A549 (cell line): ENCODE results near the gene TGFBR3. TPM values are rescaled to one million over a fixed set of nuclear protein-coding genes. Genes with fewer than 3 reads are reported as not detected.

Experiments
- ATAC-seq, 2 experiments: fragments of 200-7000 bp in 1 of 2; fragments of >200 bp in 1 of 2; cut with Nextera tagmentation in 1 of 2; cut with Tn5 transposase in 1 of 2; 3 replicates each; pipeline versions ENCODE4 v1.8.0 to v1.9.1; 2018 to 2020; ENCODE audit warnings: mild to moderate bottlenecking in 1 of 2, moderate library complexity in 1 of 2
- CTCF ChIA-PET: fragments of 300-600 bp; sonication (Branson Sonifier 250); formaldehyde crosslinking; extraction: SDS; loops from one replicate; lab custom pipeline; 2021; ENCODE audit warnings: antibody characterized with exemption, inconsistent platforms; lab: Yijun Ruan, JAX
- POLR2A ChIA-PET: fragments of 350-600 bp; formaldehyde crosslinking; extraction: SDS; loops from one replicate; lab custom pipeline; 2021; ENCODE audit warnings: antibody characterized with exemption, inconsistent platforms; lab: Yijun Ruan, JAX
- DNase-seq, 2 experiments: peaks; one replicate each; pipeline versions ENCODE4 v3.0.0 to v3.0.0-alpha.2; 2011 to 2016; ENCODE audit warnings: low read depth in 1 of 2, low spot score in 1 of 2
- FAIRE-seq: peaks from 2 replicates; lab custom pipeline; 2011; peaks lifted over from hg19 to GRCh38; lab: Jason Lieb, UNC
- H3K27ac ChIP-seq, 2 experiments: fragments of >200 bp; sonication (Bioruptor Twin); formaldehyde crosslinking; 3 replicates each; pipeline ENCODE4 v1.5.1; 2016 to 2017
- H3K4me1 ChIP-seq: fragments of >200 bp; sonication (Bioruptor Twin); formaldehyde crosslinking; 3 replicates; pipeline ENCODE4 v1.6.1; 2016
- H3K4me2 ChIP-seq: fragments of >200 bp; sonication (Bioruptor Twin); formaldehyde crosslinking; 3 replicates; pipeline ENCODE4 v1.6.1; 2016
- H3K4me3 ChIP-seq: fragments of >200 bp; sonication (Bioruptor Twin); formaldehyde crosslinking; 3 replicates; pipeline ENCODE4 v1.5.1; 2016
- H3K9me3 ChIP-seq: fragments of >200 bp; sonication (Bioruptor Twin); formaldehyde crosslinking; 3 replicates; pipeline ENCODE4 v1.6.1; 2016
- ATOH8 ChIP-seq: fragments of 250-450 bp; sonication (Bioruptor Pico); IDR thresholded peaks from 2 replicates; pipeline ENCODE4 v1.5.0; 2020; ENCODE audit warnings: low read depth, mild to moderate bottlenecking, moderate library complexity
- BHLHE40 ChIP-seq: IDR thresholded peaks from 2 replicates; pipeline ENCODE4 v1.6.1; 2012; ENCODE audit warnings: low read depth, low read length, inconsistent platforms
- E2F6 ChIP-seq: IDR thresholded peaks from 2 replicates; pipeline ENCODE4 v1.6.1; 2012; ENCODE audit warnings: low read depth, borderline replicate concordance
- EHF ChIP-seq: fragments of 250-450 bp; sonication (Bioruptor Pico); IDR thresholded peaks from 2 replicates; pipeline ENCODE4 v1.5.0; 2020; ENCODE audit warnings: mild to moderate bottlenecking
- ELK1 ChIP-seq: fragments of 150-350 bp; IDR thresholded peaks from 2 replicates; pipeline ENCODE4 v1.6.1; 2014; ENCODE audit warnings: low read depth, mild to moderate bottlenecking, low read length
- ESRRA ChIP-seq: fragments of 150-350 bp; IDR thresholded peaks from 2 replicates; pipeline ENCODE4 v1.6.1; 2014; ENCODE audit warnings: mild to moderate bottlenecking, low read length, borderline replicate concordance
- FOSB ChIP-seq: fragments of 250-450 bp; sonication (Bioruptor Pico); IDR thresholded peaks from 2 replicates; pipeline ENCODE4 v1.5.0; 2020; ENCODE audit warnings: mild to moderate bottlenecking, moderate library complexity
- FOSL2 ChIP-seq, 2 experiments: fragments of 450-650 bp in 1 of 2; fragments of >200 bp in 1 of 2; sonication (Bioruptor Twin) in 1 of 2; formaldehyde crosslinking; IDR thresholded peaks; 2 replicates each; pipeline versions ENCODE4 v1.5.0 to v1.6.1; 2016 to 2020; ENCODE audit warnings: mild to moderate bottlenecking in 1 of 2, moderate library complexity in 1 of 2
- FOXS1 ChIP-seq: fragments of 250-450 bp; sonication (Bioruptor Pico); IDR thresholded peaks from 2 replicates; pipeline ENCODE4 v1.5.0; 2020; ENCODE audit warnings: mild to moderate bottlenecking, moderate library complexity
- HDAC2 ChIP-seq: fragments of 200-600 bp; sonication (generic); IDR thresholded peaks from 2 replicates; pipeline ENCODE4 v1.6.1; 2016
- HES2 ChIP-seq: fragments of >200 bp; sonication (Bioruptor Twin); formaldehyde crosslinking; IDR thresholded peaks from 2 replicates; pipeline ENCODE4 v1.6.1; 2016
- JUNB ChIP-seq: fragments of >200 bp; sonication (Bioruptor Twin); formaldehyde crosslinking; IDR thresholded peaks from 2 replicates; pipeline ENCODE4 v1.6.1; 2016
- MAX ChIP-seq: IDR thresholded peaks from 2 replicates; pipeline ENCODE4 v1.6.1; 2012
- NPAS2 ChIP-seq: fragments of 250-450 bp; sonication (Bioruptor Pico); IDR thresholded peaks from 2 replicates; pipeline ENCODE4 v1.8.0; 2022; ENCODE audit warnings: mild to moderate bottlenecking, moderate library complexity, borderline replicate concordance
- PHF8 ChIP-seq: fragments of 200-600 bp; sonication (generic); IDR thresholded peaks from 2 replicates; pipeline ENCODE4 v1.6.1; 2016; ENCODE audit warnings: low read depth, mild to moderate bottlenecking, antibody characterized with exemption, moderate library complexity, borderline replicate concordance
- POLR2A ChIP-seq: IDR thresholded peaks from 2 replicates; pipeline ENCODE4 v1.6.1; 2012; ENCODE audit warnings: mild to moderate bottlenecking, low read length
- POLR2AphosphoS2 ChIP-seq: conservative IDR thresholded peaks from 2 replicates; pipeline ENCODE4 v1.6.1; 2012; ENCODE audit warnings: low read length, improper control_type of control experiment, inconsistent platforms
- RAD21 ChIP-seq, 2 experiments: fragments of >200 bp in 1 of 2; sonication (Bioruptor Twin) in 1 of 2; formaldehyde crosslinking in 1 of 2; IDR thresholded peaks in 1 of 2; conservative IDR thresholded peaks in 1 of 2; 2 replicates in 1 of 2; 3 replicates in 1 of 2; pipeline ENCODE4 v1.6.1; 2012 to 2018; ENCODE audit warnings: inconsistent platforms in 1 of 2
- RNF2 ChIP-seq: fragments of 200-600 bp; sonication (generic); IDR thresholded peaks from 2 replicates; pipeline ENCODE4 v1.6.1; 2016; ENCODE audit warnings: low read depth, mild to moderate bottlenecking, antibody characterized with exemption, moderate library complexity, borderline replicate concordance
- SMC3 ChIP-seq: fragments of >200 bp; sonication (Bioruptor Twin); formaldehyde crosslinking; IDR thresholded peaks from 3 replicates; pipeline ENCODE4 v1.6.1; 2018; ENCODE audit warnings: inconsistent platforms
- ZNF302 ChIP-seq: fragments of 250-450 bp; sonication (Bioruptor Pico); IDR thresholded peaks from 2 replicates; pipeline ENCODE4 v1.9.0; 2021; ENCODE audit warnings: inconsistent platforms, mild to moderate bottlenecking, moderate library complexity
- WGBS: methylation state at CpG from one replicate; pipeline ENCODE4 v1.1.6; 2017; ENCODE audit errors: missing lambda C conversion rate; 5-methylcytosine and 5-hydroxymethylcytosine counted together
- polyA plus RNA-seq, 4 experiments: library from polyadenylated mRNA; depleted of rRNA in 3 of 4; stranded (reverse); fragments of >200 nt; fragmentation: RNase III in 1 of 4; extraction: RNeasy Plus Mini Kit Qiagen cat#74134 plus additional on column Dnase treatment in 1 of 4; gene quantifications; 2 replicates in 3 of 4; 3 replicates in 1 of 4; pipeline ENCODE4 v1.2.3, GENCODE V29; 2011 to 2017
- TF ChIP-seq, protein P1 (sequence below): IDR thresholded peaks from 2 replicates; pipeline ENCODE4 v1.6.1; 2012

Gene TGFBR3
- polyA plus RNA-seq, 2 of the 4 experiments (the other 2 are of a cell fraction) = 5.0 to 8.9 TPM

DNA sequence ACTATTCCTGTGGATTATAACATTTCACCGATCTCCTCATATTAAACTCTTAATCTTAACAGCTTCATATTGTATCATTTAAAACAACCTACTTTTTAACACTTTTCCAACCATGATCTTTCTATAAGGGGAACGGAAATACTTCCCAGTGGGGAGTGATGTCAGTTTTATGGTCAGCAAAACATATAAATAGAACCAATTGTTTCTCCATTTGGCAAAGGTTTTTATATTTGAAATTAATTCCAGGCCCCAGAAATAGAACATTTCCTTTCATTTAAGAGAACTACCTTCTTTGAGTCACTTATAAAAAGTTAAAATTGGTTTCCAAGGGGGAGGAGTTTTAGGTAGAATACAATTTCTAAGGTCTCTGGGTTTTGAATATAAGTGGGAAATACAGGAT is 189.6 kb downstream of the TGFBR3 start:
- WGBS = 89% methylated on average over 2 of the region's 2 CpGs
- FAIRE-seq = no peak
- Histone ChIP-seq H3K4me3 (no peak overlapping the region), H3K9me3 (no peaks in the 10 kb centered on the region), H3K27ac (no peak overlapping the region), H3K4me1 (peaks cover 10% of the 10 kb centered on the region)
- CTCF ChIA-PET = no interaction called here
- DNase-seq = no peak
- no peak for TF ChIP-seq FOXS1 (CRISPR knock-in tag)
- no peak for TF ChIP-seq RNF2
- TF ChIP-seq FOSL2 (IDR thresholded peaks at IDR 0.05) = no peak
- no peak for TF ChIP-seq FOSL2 (CRISPR knock-in tag; IDR thresholded peaks at IDR 0.05)
- no peak for TF ChIP-seq EHF (CRISPR knock-in tag)
- no peak for TF ChIP-seq RAD21 (conservative IDR thresholded peaks at IDR 0.05 in 1 of 2, IDR thresholded peaks at IDR 0.05 in 1 of 2)
- TF ChIP-seq, protein P1, sequence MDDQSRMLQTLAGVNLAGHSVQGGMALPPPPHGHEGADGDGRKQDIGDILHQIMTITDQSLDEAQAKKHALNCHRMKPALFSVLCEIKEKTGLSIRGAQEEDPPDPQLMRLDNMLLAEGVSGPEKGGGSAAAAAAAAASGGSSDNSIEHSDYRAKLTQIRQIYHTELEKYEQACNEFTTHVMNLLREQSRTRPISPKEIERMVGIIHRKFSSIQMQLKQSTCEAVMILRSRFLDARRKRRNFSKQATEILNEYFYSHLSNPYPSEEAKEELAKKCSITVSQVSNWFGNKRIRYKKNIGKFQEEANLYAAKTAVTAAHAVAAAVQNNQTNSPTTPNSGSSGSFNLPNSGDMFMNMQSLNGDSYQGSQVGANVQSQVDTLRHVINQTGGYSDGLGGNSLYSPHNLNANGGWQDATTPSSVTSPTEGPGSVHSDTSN = no peak
- no peak for TF ChIP-seq ZNF302 (CRISPR knock-in tag)
- TF ChIP-seq HES2 = no peak
- no peak for TF ChIP-seq FOSB
- TF ChIP-seq JUNB = no peak
- TF ChIP-seq, all 56 proteins: peak for 0
- POLR2A ChIA-PET = no interaction called here
- ATAC-seq = no peak
- H3K4me2 ChIP-seq = no peak overlapping the region

DNA sequence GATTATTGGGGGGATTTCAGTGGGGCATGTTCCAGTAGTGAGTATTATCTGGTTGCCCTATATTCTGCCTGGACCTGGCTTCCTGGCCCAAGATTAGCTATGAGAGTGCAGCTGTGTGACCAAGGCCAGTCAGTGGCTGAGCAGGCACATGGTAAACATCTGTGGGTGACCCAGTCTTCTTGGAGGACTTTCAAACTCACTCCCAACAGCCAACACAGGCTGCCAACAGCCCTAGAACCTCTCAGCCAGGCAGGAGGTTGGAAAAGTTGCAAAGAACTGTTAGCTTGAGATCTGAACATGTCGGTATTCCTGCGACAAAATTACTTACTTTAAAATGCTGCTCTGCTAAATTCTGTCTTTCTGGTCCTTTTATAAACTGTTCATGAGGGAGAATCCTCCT is 192.4 kb downstream of the TGFBR3 start:
- 94% methylated on average over 2 of the region's 2 CpGs for WGBS
- ChIA-PET CTCF (no interaction called here), POLR2A (no interaction called here)
- no peak for TF ChIP-seq ZNF302 (CRISPR knock-in tag)
- TF ChIP-seq E2F6 = no peak
- no peak for TF ChIP-seq ATOH8 (CRISPR knock-in tag)
- TF ChIP-seq RAD21 (conservative IDR thresholded peaks at IDR 0.05 in 1 of 2, IDR thresholded peaks at IDR 0.05 in 1 of 2) = no peak
- no peak for TF ChIP-seq MAX
- TF ChIP-seq RNF2 = no peak
- no peak for TF ChIP-seq BHLHE40
- TF ChIP-seq POLR2A = no peak
- TF ChIP-seq POLR2AphosphoS2 = no peak
- no peak for TF ChIP-seq EHF (CRISPR knock-in tag)
- TF ChIP-seq HDAC2 = no peak
- TF ChIP-seq PHF8 = no peak
- TF ChIP-seq FOXS1 (CRISPR knock-in tag) = no peak
- no peak for TF ChIP-seq NPAS2
- TF ChIP-seq, all 56 proteins: peak for 0
- Histone ChIP-seq H3K4me1 (no peaks in the 10 kb centered on the region), H3K4me3 (no peak overlapping the region), H3K9me3 (no peaks in the 10 kb centered on the region), H3K27ac (no peak overlapping the region), H3K4me2 (no peak overlapping the region)
- DNase-seq (no peak), FAIRE-seq (no peak), ATAC-seq (no peak)

- H3K4me3 ChIP-seq = no peak overlapping the region
- no peak for DNase-seq
- ChIA-PET CTCF (interaction anchor here (0.6 to 1.1 kb wide), 2 partner anchors 102 to 179 kb away, joined by 3 to 5 read pairs; no protein-coding TSS in a partner anchor), POLR2A (no interaction called here)
- H3K4me2 ChIP-seq = no peak overlapping the region
- H3K4me1 ChIP-seq = no peaks in the 10 kb centered on the region
- no peaks in the 10 kb centered on the region for H3K9me3 ChIP-seq
- no peak for ATAC-seq
- H3K27ac ChIP-seq = no peak overlapping the region
- TF ChIP-seq ELK1 = no peak
- TF ChIP-seq NPAS2 = no peak
- no peak for TF ChIP-seq SMC3
- TF ChIP-seq PHF8 = no peak
- TF ChIP-seq ESRRA = no peak
- no peak for TF ChIP-seq RNF2
- WGBS = 95% methylated on average over 4 of the region's 4 CpGs
- no peak for FAIRE-seq
Observed at GRCh38 chr1:91691525-91691924, 194.4 kb downstream of the TGFBR3 start.
